Astrocyte (in vitro differentiated cells and primary cell): ENCODE measurements around the gene OR10S1. TPM values are rescaled to one million over a fixed set of nuclear protein-coding genes. Genes with fewer than 3 reads are reported as not detected.

Experiments
- DNase-seq: peaks from one replicate; pipeline ENCODE4 v3.0.0-alpha.2; 2010; ENCODE audit warnings: low read depth
- FAIRE-seq: peaks from 2 replicates; lab custom pipeline; 2011; peaks lifted over from hg19 to GRCh38; lab: Jason Lieb, UNC
- H2AFZ ChIP-seq: 2 replicates; pipeline ENCODE4 v1.6.0; 2012; ENCODE audit warnings: low read depth, low read length, inconsistent platforms
- H3K27ac ChIP-seq: 2 replicates; pipeline ENCODE4 v1.5.1; 2011; ENCODE audit warnings: low read depth, low read length, inconsistent platforms
- H3K27me3 ChIP-seq: 2 replicates; pipeline ENCODE4 v1.6.0; 2011; ENCODE audit warnings: low read length, inconsistent platforms; ENCODE audit not compliant: insufficient read depth
- H3K36me3 ChIP-seq: 2 replicates; pipeline ENCODE4 v1.5.1; 2011; ENCODE audit warnings: low read length, inconsistent platforms; ENCODE audit not compliant: insufficient read depth
- H3K4me1 ChIP-seq: 2 replicates; pipeline ENCODE4 v1.5.1; 2011; ENCODE audit warnings: low read length, inconsistent platforms; ENCODE audit not compliant: insufficient read depth
- H3K4me2 ChIP-seq: 2 replicates; pipeline ENCODE4 v1.6.0; 2012; ENCODE audit warnings: low read length, inconsistent platforms
- H3K4me3 ChIP-seq: 2 replicates; pipeline ENCODE4 v1.5.1; 2011; ENCODE audit warnings: low read depth, mild to moderate bottlenecking, low read length, inconsistent platforms; ENCODE audit not compliant: insufficient read depth
- H3K79me2 ChIP-seq: 2 replicates; pipeline ENCODE4 v1.6.0; 2012; ENCODE audit warnings: mild to moderate bottlenecking, low read length, inconsistent platforms; ENCODE audit not compliant: insufficient read depth
- H3K9ac ChIP-seq: 2 replicates; pipeline ENCODE4 v1.6.0; 2012; ENCODE audit warnings: mild to moderate bottlenecking, low read length, inconsistent platforms
- H3K9me3 ChIP-seq: 2 replicates; pipeline ENCODE4 v1.5.1; 2012; ENCODE audit warnings: low read depth, mild to moderate bottlenecking, low read length, inconsistent platforms; ENCODE audit not compliant: insufficient read depth
- H4K20me1 ChIP-seq: 2 replicates; pipeline ENCODE4 v1.6.0; 2012; ENCODE audit warnings: low read length, inconsistent platforms; ENCODE audit not compliant: insufficient read depth
- H3K27ac Mint-ChIP-seq: one replicate; pipeline ENCODE4 v1.8.0; 2021; ENCODE audit warnings: mild to moderate bottlenecking, mixed read lengths; ENCODE audit not compliant: unreplicated experiment
- H3K27me3 Mint-ChIP-seq: one replicate; pipeline ENCODE4 v1.8.0; 2021; ENCODE audit warnings: low read depth, mixed read lengths; ENCODE audit not compliant: unreplicated experiment
- H3K36me3 Mint-ChIP-seq: one replicate; pipeline ENCODE4 v1.8.0; 2021; ENCODE audit warnings: low read depth, mixed read lengths; ENCODE audit not compliant: unreplicated experiment
- H3K4me1 Mint-ChIP-seq: one replicate; pipeline ENCODE4 v1.8.0; 2021; ENCODE audit warnings: low read depth, mixed read lengths; ENCODE audit not compliant: unreplicated experiment
- H3K4me3 Mint-ChIP-seq: one replicate; pipeline ENCODE4 v1.8.0; 2021; ENCODE audit warnings: mild to moderate bottlenecking, moderate library complexity, mixed read lengths; ENCODE audit not compliant: unreplicated experiment
- H3K9me3 Mint-ChIP-seq: one replicate; pipeline ENCODE4 v1.8.0; 2021; ENCODE audit warnings: mild to moderate bottlenecking, mixed read lengths; ENCODE audit not compliant: unreplicated experiment
- CTCF ChIP-seq: IDR thresholded peaks from 2 replicates; pipeline ENCODE4 v1.5.1; 2011; ENCODE audit warnings: low read depth, mild to moderate bottlenecking, inconsistent platforms, low read length, moderate library complexity; ENCODE audit not compliant: insufficient read depth
- EZH2 ChIP-seq: IDR thresholded peaks from 2 replicates; pipeline ENCODE4 v1.6.1; 2012; ENCODE audit warnings: mild to moderate bottlenecking, low read length, inconsistent platforms; ENCODE audit not compliant: insufficient read depth
- total RNA-seq: library from RNA; stranded (reverse); gene quantifications from 2 replicates; pipeline ENCODE4 v1.2.1, GENCODE V29; 2021

Gene OR10S1
- total RNA-seq, 1 donor from 2014 or later, result not detected

GRCh38 chr11:124012697-124013096, 35.1 kb upstream of the OR10S1 start, which contains the start of gene OR10G4:
Gene OR10G4 (plus strand): TSS chr11:124012997. CDS start chr11:124015575, 2,578 bp downstream.
- H3K36me3 Mint-ChIP-seq, result no peaks in the 10 kb centered on the region
- no peak within 1 kb of the TSS for H3K4me3 ChIP-seq
- no peak within 1 kb of the TSS for H3K27ac ChIP-seq
- H3K9ac ChIP-seq, result no peak within 1 kb of the TSS
- no peak for TF ChIP-seq CTCF
- TF ChIP-seq EZH2, result no peak
- H3K79me2 ChIP-seq, result no peaks in the 10 kb centered on the region
- no peaks in the 10 kb centered on the region for H3K36me3 ChIP-seq
- no peaks in the 10 kb centered on the region for H4K20me1 ChIP-seq
- H3K27me3 ChIP-seq, result no peaks in the 10 kb centered on the region
- no peaks in the 10 kb centered on the region for H3K9me3 ChIP-seq
- DNase-seq (no peak), FAIRE-seq (no peak)
- no peak within 1 kb of the TSS for H3K27ac Mint-ChIP-seq
- no peak within 1 kb of the TSS for H2AFZ ChIP-seq
- no peak within 1 kb of the TSS for H3K4me3 Mint-ChIP-seq
- H3K27me3 Mint-ChIP-seq, result no peaks in the 10 kb centered on the region
- H3K4me1 Mint-ChIP-seq, result no peaks in the 10 kb centered on the region
- H3K4me2 ChIP-seq, result no peak within 1 kb of the TSS
- H3K9me3 Mint-ChIP-seq, result no peaks in the 10 kb centered on the region
- H3K4me1 ChIP-seq, result no peaks in the 10 kb centered on the region

- no peak within 1 kb of the TSS for H3K4me3 Mint-ChIP-seq
- no peaks in the 10 kb centered on the region for H3K79me2 ChIP-seq
- no peak within 1 kb of the TSS for H3K27ac ChIP-seq
- no peak within 1 kb of the TSS for H3K27ac Mint-ChIP-seq
- FAIRE-seq (no peak), DNase-seq (no peak)
- H3K9me3 Mint-ChIP-seq, result no peaks in the 10 kb centered on the region
- H3K4me1 Mint-ChIP-seq, result no peaks in the 10 kb centered on the region
- no peaks in the 10 kb centered on the region for H4K20me1 ChIP-seq
- no peak within 1 kb of the TSS for H3K4me3 ChIP-seq
- no peak within 1 kb of the TSS for H2AFZ ChIP-seq
- H3K9ac ChIP-seq, result no peak within 1 kb of the TSS
- H3K9me3 ChIP-seq, result no peaks in the 10 kb centered on the region
- no peaks in the 10 kb centered on the region for H3K27me3 ChIP-seq
- no peak for TF ChIP-seq CTCF
- TF ChIP-seq EZH2, result no peak
- H3K27me3 Mint-ChIP-seq, result peaks cover 4% of the 10 kb centered on the region
- H3K4me2 ChIP-seq, result no peak within 1 kb of the TSS
- H3K4me1 ChIP-seq, result no peaks in the 10 kb centered on the region
- no peaks in the 10 kb centered on the region for H3K36me3 ChIP-seq
- H3K36me3 Mint-ChIP-seq, result no peaks in the 10 kb centered on the region
Measured at GRCh38 chr11:123995119-123995518, 17.5 kb upstream of the OR10S1 start, which contains the start of gene OR10G6. Gene OR10G6 (minus strand): TSS chr11:123995161. CDS start chr11:123995161, 0 bp downstream.

- Mint-ChIP-seq H3K27ac (no peak overlapping the region), H3K9me3 (peaks cover 4% of the 10 kb centered on the region), H3K4me3 (no peak overlapping the region), H3K27me3 (peaks cover 2% of the 10 kb centered on the region), H3K4me1 (peaks cover 7% of the 10 kb centered on the region), H3K36me3 (no peaks in the 10 kb centered on the region)
- Histone ChIP-seq H4K20me1 (no peaks in the 10 kb centered on the region), H2AFZ (no peak overlapping the region), H3K79me2 (no peaks in the 10 kb centered on the region), H3K36me3 (no peaks in the 10 kb centered on the region), H3K4me1 (no peaks in the 10 kb centered on the region), H3K9me3 (no peaks in the 10 kb centered on the region), H3K4me2 (no peak overlapping the region), H3K27ac (no peak overlapping the region), H3K27me3 (no peaks in the 10 kb centered on the region), H3K9ac (no peak overlapping the region), H3K4me3 (no peak overlapping the region)
- FAIRE-seq (no peak), DNase-seq (no peak)
- TF ChIP-seq CTCF (no peak), EZH2 (no peak)
Measured at GRCh38 chr11:123979311-123979710, 1.7 kb upstream of the OR10S1 start.
